Activated naive CD4-positive, alpha-beta T cell (primary cell): Measurements from ENCODE around the gene CAGE1.

ENCODE experiments used
- DNase-seq, 4 experiments: peaks; one replicate each; lab custom pipeline; 2025; lab: John Stamatoyannopoulos, UW

Gene CAGE1

DNA sequence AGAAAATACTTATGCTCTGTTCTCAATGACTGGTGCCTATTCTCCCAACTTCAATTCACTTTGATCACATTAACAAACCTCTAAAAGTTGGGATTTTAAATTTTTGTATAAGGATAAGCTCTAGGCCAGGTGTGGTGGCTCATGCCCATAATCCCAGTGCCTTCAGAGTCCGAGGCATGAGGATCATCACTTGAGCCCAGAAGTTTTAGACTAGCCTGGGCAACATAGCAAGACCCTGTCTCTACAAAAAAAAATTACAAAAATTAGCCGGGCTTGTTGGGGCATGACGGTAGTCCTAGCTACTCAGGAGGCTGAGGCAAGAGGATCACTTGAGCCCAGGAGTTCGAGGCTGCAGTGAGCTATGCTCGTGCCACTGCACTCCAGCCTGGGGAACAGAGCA lies 80.5 kb downstream of the CAGE1 start:
- DNase-seq: no peak

DNA sequence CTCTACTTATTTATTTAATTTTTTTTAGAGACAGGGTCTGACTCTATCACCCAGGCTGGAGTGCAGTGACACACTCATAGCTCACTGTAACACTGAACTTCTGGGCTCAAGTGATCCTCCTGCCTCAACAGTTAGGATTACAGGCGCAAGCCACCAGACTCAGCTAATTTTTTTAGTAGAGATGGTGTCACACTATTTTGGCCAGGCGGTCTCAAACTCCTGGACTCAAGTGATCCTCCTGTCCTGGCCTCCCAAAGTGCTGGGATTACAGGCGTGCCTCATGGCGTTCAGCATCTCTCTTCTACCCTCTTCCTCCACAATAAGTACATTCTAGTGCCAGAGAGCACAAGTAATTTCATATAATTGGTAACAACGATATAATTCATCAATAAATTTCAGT lies 82.0 kb downstream of the CAGE1 start:
- DNase-seq: no peak

DNA sequence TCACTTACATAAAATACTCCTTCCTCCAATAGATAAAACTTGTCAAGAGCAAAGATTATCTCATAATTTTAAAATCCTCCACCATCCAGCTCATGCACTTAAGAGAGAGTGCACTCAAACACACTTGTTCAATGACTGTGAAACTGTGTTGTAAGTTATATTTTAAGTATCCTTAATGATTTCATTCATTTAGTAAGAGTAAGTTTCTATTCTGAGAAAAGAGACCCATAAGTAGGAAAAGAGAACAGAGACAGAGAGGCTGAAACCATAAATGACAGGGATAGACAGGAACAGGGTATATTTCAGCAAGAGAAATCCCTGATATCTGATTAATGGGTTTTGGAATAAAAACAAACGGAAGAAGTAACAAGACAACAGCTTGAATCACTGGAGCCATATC lies 84.7 kb downstream of the CAGE1 start:
- no peak for DNase-seq

DNA sequence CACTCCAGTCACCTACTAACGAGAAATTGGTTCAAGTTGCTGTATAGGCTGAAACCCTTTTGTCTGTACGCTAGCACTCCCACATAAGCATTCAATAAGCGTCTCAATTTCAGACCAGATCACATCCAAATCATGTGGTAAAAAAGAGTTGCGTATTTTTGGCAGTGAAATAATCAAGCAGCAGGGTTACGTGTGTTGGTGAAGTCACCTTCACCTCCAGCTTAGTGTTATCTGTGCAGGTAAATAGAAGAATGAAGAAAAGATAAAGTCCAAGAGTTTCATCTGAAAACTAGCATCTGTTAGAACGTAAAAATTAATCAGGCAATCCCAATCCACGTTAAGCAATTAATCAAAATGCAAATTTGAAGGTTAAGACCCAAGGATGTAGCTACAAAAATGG lies 87.8 kb downstream of the CAGE1 start:
- no peak for DNase-seq

DNA sequence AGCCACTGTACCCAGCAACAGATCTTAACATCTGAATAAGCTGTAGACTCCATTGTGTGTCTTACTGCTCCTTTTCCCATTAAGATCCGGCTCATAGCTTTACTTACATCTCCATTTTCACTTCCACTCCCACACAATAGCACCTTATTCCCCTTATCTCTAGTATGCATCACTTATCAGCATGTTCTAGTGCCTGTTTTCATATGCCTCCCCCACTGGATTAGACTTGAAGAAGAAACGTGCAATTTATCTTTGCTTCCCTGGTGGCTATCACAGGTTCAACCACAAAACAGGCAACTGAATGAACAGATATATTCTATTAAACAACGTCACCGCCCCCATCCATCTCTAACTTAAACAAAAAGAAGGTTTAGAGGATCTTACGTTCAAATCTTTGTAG lies 88.6 kb downstream of the CAGE1 start:
- DNase-seq: no peak

DNA sequence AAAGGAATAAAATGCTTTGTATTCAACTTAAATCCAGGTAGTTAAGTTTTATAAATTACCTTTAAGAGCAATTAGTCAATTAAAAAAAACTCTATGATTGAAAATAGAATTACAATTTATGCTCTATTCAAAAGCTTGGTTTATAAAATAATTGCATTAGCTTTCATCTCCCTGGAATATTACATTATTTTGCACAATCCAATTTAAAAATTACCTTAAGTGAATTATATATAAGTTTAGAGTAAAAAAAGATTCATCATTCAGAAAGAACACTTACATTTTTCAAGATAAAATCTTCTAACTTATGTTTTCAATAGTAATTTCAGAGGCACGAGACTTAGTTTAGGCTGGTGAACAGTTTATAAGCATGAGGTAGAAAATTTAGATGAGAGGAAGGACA lies 91.4 kb downstream of the CAGE1 start:
- no peak for DNase-seq

DNA sequence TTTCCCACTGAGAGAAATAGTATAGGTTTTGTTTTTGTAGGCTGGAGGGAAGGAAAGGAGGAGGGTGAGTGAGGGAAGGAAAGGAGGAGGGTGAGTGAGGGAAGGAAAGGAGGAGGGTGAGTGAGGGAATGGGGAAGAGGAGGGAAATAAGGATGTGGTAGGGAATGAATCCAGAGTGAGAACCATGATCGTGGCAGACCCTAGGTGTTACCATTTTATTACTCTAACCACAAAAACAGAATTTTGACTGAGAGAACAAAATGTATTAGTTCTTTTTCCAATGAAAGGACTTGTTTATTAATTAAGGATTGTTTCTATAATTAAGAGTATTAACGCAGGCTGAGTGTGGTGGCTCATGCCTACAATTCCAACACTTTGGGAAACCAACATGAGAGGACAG lies 92.9 kb downstream of the CAGE1 start:
- no peak for DNase-seq

DNA sequence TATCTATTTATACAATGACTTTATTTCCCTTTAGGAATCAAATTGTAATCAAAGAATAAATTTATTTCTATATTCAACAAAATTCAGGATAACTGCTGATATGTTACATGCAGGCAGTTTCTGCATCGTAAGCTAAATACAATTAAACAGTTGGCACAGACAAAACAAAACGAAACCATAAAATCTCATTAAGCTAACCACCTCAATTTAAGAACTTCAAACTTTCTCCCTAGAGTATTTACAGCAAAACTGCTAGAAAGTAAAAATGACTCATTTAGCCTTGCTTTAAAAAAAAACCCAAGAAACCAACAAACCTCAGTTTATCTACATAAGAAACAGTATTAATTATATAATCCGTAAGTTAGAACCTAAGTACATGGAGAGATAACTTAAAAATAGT lies 93.6 kb downstream of the CAGE1 start:
- no peak for DNase-seq

DNA sequence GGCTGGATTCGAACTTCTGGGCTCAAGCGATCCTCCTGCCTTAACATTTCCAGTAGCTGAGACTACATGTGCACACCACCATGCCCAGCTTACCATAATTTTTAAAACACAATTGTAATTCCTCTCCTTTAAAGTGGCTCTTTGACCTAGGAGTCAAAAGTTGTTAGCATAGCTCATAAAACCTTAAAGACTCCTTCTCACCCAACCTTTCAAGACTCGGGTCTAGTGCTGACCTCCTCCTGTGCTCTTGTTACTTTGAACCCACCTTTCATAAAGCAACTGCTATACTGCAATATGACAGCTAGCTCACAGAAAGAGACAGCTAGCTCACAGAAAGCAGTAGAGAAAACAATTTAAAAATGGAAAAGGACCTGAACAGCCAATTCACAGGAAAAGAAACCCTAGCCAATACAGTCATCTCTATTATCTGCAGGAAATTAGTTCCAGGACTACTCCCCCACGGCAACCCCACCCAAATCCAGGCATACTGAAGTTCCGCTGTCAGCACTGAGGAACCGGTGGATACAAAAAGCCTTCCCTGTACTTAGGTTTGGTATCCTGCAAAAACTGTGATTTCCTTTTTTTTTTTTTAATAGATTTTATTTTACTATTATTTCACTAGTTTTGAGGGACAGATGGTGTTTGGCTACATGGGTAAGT lies 96.8 kb downstream of the CAGE1 start:
- no peak for DNase-seq

DNA sequence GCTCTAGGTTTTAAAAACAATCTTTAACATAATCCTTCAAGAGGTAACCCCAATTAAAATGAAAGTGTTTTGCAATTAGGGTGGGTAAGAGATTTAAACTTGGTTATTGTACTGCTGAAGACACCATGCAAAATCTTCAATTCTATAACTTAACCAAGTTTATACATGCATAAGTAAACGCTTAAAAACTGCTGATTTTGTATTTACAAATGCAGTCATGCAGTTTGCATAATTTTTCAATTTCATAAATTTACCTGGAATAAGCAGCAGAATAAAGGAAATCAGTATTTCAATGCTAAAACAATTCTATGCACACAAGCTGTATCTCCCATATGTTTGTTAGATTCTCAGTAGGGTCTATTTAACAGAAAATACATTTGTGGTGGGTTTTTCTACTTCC lies 99.5 kb downstream of the CAGE1 start:
- no peak for DNase-seq

DNA sequence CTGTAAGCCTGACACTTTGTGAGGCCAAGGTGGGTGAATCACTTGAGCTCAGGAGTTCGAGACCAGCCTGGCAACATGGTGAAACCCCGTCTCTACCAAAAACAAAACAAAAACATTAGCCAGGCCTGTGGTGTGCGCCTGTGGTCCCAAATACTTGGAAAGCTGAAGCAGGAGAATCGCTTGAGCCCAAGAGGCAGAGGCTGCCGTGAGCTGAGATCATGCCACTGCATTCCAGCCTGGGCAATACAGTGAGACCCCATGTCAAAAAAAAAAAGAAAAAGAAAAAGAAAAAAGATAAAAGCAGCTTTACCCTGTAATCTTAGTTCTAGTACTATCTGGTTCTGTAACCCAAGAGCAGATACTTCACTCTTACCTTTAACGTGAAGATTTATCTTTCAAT lies 104.1 kb downstream of the CAGE1 start:
- no peak for DNase-seq

DNA sequence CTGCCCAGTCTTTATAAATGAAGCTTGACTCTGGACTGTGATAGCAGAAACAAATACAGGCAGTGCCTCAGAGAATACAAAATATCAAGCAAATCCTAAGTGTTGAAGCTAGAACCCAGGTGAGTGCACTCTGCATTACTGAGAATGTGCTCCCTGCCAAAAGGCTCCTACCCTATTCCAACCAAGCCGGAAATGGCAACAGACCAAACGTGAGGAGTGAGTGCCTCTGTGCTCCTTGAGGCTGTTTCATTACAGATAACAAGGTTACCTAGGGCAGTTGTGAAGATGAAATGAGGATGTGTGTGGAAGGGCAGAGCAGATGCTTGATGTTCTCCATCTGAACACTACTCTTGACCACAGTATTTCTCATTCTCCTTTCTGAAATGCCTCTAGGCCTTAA lies 105.9 kb downstream of the CAGE1 start:
- DNase-seq: no peak

DNA sequence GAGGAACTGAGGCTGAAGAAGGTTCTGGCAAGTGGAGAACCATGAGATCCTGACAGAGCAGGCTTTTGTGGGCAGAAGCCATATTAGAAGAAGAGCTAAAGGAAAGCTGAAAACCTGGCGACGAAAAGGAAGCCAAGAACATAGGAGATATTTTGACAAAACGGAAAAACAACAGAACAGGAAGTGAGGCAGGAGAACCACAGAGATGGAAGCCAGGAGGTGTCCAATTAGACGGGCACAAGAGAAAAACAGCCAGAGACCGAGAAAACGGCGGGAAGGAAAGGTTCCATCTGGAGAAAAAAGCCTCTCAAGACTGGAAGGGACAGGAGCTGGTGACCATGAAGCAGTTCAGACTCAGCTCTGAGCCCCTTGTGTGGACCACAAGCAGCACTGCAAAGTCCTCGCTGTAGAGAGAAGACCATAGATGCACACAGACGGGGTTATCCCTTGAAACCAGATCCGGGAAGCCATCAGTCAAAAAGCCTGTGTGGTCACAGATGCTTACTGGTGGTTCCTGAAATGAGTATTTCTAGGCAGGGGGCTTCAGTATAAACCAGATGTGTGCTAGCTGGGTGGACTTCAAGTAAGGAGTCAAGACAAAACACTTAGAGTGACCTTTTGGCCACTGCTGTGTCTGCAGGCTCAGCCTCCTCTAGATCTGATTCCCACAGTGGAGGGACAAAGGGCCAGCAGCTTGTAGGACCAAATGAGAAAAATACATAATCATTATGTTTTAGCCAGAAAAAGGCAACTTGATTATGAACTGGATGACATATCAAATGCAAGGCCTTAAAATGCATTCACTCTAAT lies 107.2 kb downstream of the CAGE1 start:
- no peak for DNase-seq
